ENCODE results near the gene KREMEN1. TPM values are rescaled to one million over a fixed set of nuclear protein-coding genes. Genes with fewer than 3 reads are reported as not detected.

The KREMEN1 gene
- total RNA-seq, 1 donor from 2014 or later = not detected

GRCh38 chr22:29203488-29204454 is 130.9 kb downstream of the KREMEN1 start:
- intact Hi-C loops (cut with micrococcal nuclease) = loop anchor here (2.0 kb wide), 1 partner anchor 41 kb away; no protein-coding TSS in a partner anchor
- Mint-ChIP-seq H3K36me3 (ENCODE audit: low read depth) (no peaks in the 10 kb centered on the region), H3K9me3 (no peaks in the 10 kb centered on the region), H3K4me3 (no peak overlapping the region), H3K4me1 (peaks cover 16% of the 10 kb centered on the region), H3K27me3 (peaks cover 59% of the 10 kb centered on the region), H3K27ac (no peak overlapping the region)
- no peak for DNase-seq

GRCh38 chr22:29204455-29205183 is 131.8 kb downstream of the KREMEN1 start:
- Mint-ChIP-seq H3K4me1 (peaks cover 16% of the 10 kb centered on the region), H3K9me3 (no peaks in the 10 kb centered on the region), H3K27ac (no peak overlapping the region), H3K4me3 (no peak overlapping the region), H3K27me3 (peaks cover 61% of the 10 kb centered on the region), H3K36me3 (ENCODE audit: low read depth) (no peaks in the 10 kb centered on the region)
- DNase-seq = no peak
- intact Hi-C loops (cut with micrococcal nuclease) = no loop called here

- no peaks in the 10 kb centered on the region for H3K36me3 Mint-ChIP-seq (ENCODE audit: low read depth)
- H3K4me1 Mint-ChIP-seq = peaks cover 16% of the 10 kb centered on the region
- intact Hi-C loops (cut with micrococcal nuclease) = no loop called here
- no peak overlapping the region for H3K4me3 Mint-ChIP-seq
- H3K27ac Mint-ChIP-seq = no peak overlapping the region
- no peak for DNase-seq
- H3K27me3 Mint-ChIP-seq = peaks cover 58% of the 10 kb centered on the region
- no peaks in the 10 kb centered on the region for H3K9me3 Mint-ChIP-seq
Observed at GRCh38 chr22:29205252-29205593, 132.4 kb downstream of the KREMEN1 start.

- intact Hi-C loops (cut with micrococcal nuclease) = no loop called here
- peaks cover 54% of the 10 kb centered on the region for H3K27me3 Mint-ChIP-seq
- peak within 1 kb of the TSS; percentile 68 for H3K4me3 Mint-ChIP-seq
- H3K4me1 Mint-ChIP-seq = peaks cover 16% of the 10 kb centered on the region
- no peaks in the 10 kb centered on the region for H3K9me3 Mint-ChIP-seq
- H3K36me3 Mint-ChIP-seq (ENCODE audit: low read depth) = no peaks in the 10 kb centered on the region
- peak; percentile 70 for DNase-seq
- no peak within 1 kb of the TSS for H3K27ac Mint-ChIP-seq
Observed at GRCh38 chr22:29205594-29206371, 132.9 kb downstream of the KREMEN1 start, which contains the start of gene EMID1. EMID1 (plus strand) TSS chr22:29205896; CDS start chr22:29206039, 143 bp downstream.

GRCh38 chr22:29206372-29207242 is 133.8 kb downstream of the KREMEN1 start:
- peak overlapping the region; percentile 68 for H3K4me3 Mint-ChIP-seq
- peaks cover 48% of the 10 kb centered on the region for H3K27me3 Mint-ChIP-seq
- peaks cover 14% of the 10 kb centered on the region for H3K4me1 Mint-ChIP-seq
- DNase-seq = no peak
- H3K36me3 Mint-ChIP-seq (ENCODE audit: low read depth) = no peaks in the 10 kb centered on the region
- H3K9me3 Mint-ChIP-seq = no peaks in the 10 kb centered on the region
- intact Hi-C loops (cut with micrococcal nuclease) = no loop called here
- H3K27ac Mint-ChIP-seq = no peak overlapping the region

- no peak overlapping the region for H3K27ac Mint-ChIP-seq
- H3K4me1 Mint-ChIP-seq = peaks cover 12% of the 10 kb centered on the region
- H3K27me3 Mint-ChIP-seq = peaks cover 46% of the 10 kb centered on the region
- H3K36me3 Mint-ChIP-seq (ENCODE audit: low read depth) = no peaks in the 10 kb centered on the region
- H3K4me3 Mint-ChIP-seq = no peak overlapping the region
- intact Hi-C loops (cut with micrococcal nuclease) = no loop called here
- no peak for DNase-seq
- H3K9me3 Mint-ChIP-seq = no peaks in the 10 kb centered on the region
Observed at GRCh38 chr22:29207243-29207550, 134.4 kb downstream of the KREMEN1 start.

- DNase-seq = no peak
- Mint-ChIP-seq H3K4me3 (no peak overlapping the region), H3K36me3 (ENCODE audit: low read depth) (no peaks in the 10 kb centered on the region), H3K27ac (no peak overlapping the region), H3K4me1 (peaks cover 7% of the 10 kb centered on the region), H3K27me3 (peaks cover 46% of the 10 kb centered on the region), H3K9me3 (no peaks in the 10 kb centered on the region)
- intact Hi-C loops (cut with micrococcal nuclease) = no loop called here
Observed at GRCh38 chr22:29207562-29208501, 135.0 kb downstream of the KREMEN1 start.

- H3K36me3 Mint-ChIP-seq (ENCODE audit: low read depth) = no peaks in the 10 kb centered on the region
- peaks cover 46% of the 10 kb centered on the region for H3K27me3 Mint-ChIP-seq
Observed at GRCh38 chr22:29208502-29208862, 135.6 kb downstream of the KREMEN1 start.

GRCh38 chr22:29208879-29209623 is 136.2 kb downstream of the KREMEN1 start:
- Mint-ChIP-seq H3K36me3 (ENCODE audit: low read depth) (no peaks in the 10 kb centered on the region), H3K27ac (no peak overlapping the region), H3K9me3 (no peaks in the 10 kb centered on the region), H3K27me3 (peaks cover 44% of the 10 kb centered on the region), H3K4me1 (peaks cover 5% of the 10 kb centered on the region), H3K4me3 (no peak overlapping the region)
- intact Hi-C loops (cut with micrococcal nuclease) = no loop called here
- DNase-seq = no peak

More at GRCh38 chr22:29208502-29208862, 135.6 kb downstream of the KREMEN1 start:
- intact Hi-C loops (cut with micrococcal nuclease) = no loop called here
- Mint-ChIP-seq H3K9me3 (no peaks in the 10 kb centered on the region), H3K4me1 (peaks cover 7% of the 10 kb centered on the region), H3K27ac (no peak overlapping the region), H3K4me3 (no peak overlapping the region)
- no peak for DNase-seq

GRCh38 chr22:29209624-29209929 is 136.7 kb downstream of the KREMEN1 start:
- Mint-ChIP-seq H3K4me1 (peaks cover 3% of the 10 kb centered on the region), H3K27ac (no peak overlapping the region), H3K36me3 (ENCODE audit: low read depth) (no peaks in the 10 kb centered on the region), H3K9me3 (no peaks in the 10 kb centered on the region), H3K4me3 (no peak overlapping the region), H3K27me3 (peaks cover 40% of the 10 kb centered on the region)
- intact Hi-C loops (cut with micrococcal nuclease) = no loop called here
- DNase-seq = no peak

GRCh38 chr22:29211066-29211465 is 138.2 kb downstream of the KREMEN1 start:
- peaks cover 32% of the 10 kb centered on the region for H3K27me3 Mint-ChIP-seq
- H3K27ac Mint-ChIP-seq = no peak overlapping the region
- H3K4me3 Mint-ChIP-seq = no peak overlapping the region
- no peak for DNase-seq
- H3K36me3 Mint-ChIP-seq (ENCODE audit: low read depth) = no peaks in the 10 kb centered on the region
- no peaks in the 10 kb centered on the region for H3K9me3 Mint-ChIP-seq
- intact Hi-C loops (cut with micrococcal nuclease) = no loop called here
- peaks cover 3% of the 10 kb centered on the region for H3K4me1 Mint-ChIP-seq

- Mint-ChIP-seq H3K4me3 (no peak overlapping the region), H3K4me1 (peaks cover under 1% of the 10 kb centered on the region), H3K27me3 (peaks cover 29% of the 10 kb centered on the region), H3K9me3 (no peaks in the 10 kb centered on the region), H3K36me3 (ENCODE audit: low read depth) (no peaks in the 10 kb centered on the region), H3K27ac (no peak overlapping the region)
- DNase-seq = no peak
- intact Hi-C loops (cut with micrococcal nuclease) = no loop called here
Observed at GRCh38 chr22:29211466-29211865, 138.6 kb downstream of the KREMEN1 start.

Data from activated CD4-positive, alpha-beta T cell treated with anti-CD3 and anti-CD28 coated beads, Interleukin-2, amount 10 ng/mL, durations not matched to agents 24 days and 14 days (primary cell).